Spleen (tissue), 7 donors: Measurements from ENCODE around the gene TBXAS1.

Experiments
- CTCF ChIP-seq, 11 experiments: fragments of 200-600 bp in 7 of 11; fragments of 450-650 bp in 4 of 11; sonication (generic) in 4 of 11; IDR thresholded peaks in 8 of 11; conservative IDR thresholded peaks in 3 of 11; 1 replicate in 7 of 11; 2 replicates in 4 of 11; pipeline versions ENCODE4 v1.4.0 to v1.8.0; 2016 to 2021; ENCODE audit warnings: antibody characterized with exemption in 11 of 11, inconsistent platforms in 4 of 11, mild to moderate bottlenecking in 1 of 11
- POLR2A ChIP-seq, 3 donors: fragments of 450-650 bp; IDR thresholded peaks; one replicate each; pipeline ENCODE4 v1.5.1; 2017; ENCODE audit warnings: antibody characterized with exemption in 3 of 3, mild to moderate bottlenecking in 1 of 3
- donor health status: DM: no; HTN: no; CAD: no; lungs with moderate emphysema.
- donor health status: DM: no; HTN: no; CAD: no.
- donor health status: DM: no; HTN: no; CAD: no.

GRCh38 chr7:139906879-139907278 is 77.8 kb downstream of the TBXAS1 start:
- TF ChIP-seq POLR2A (IDR thresholded peaks at IDR 0.05) (no peak), CTCF (IDR thresholded peaks at IDR 0.05 in 8 of 11, conservative IDR thresholded peaks at IDR 0.05 in 3 of 11) (no peak)
